GM18498 (cell line): ENCODE measurements around the gene ARMC2.

Source experiments
- ATAC-seq: cut with Tn5 transposase; IDR thresholded peaks from one replicate; pipeline ENCODE4 v1.9.1; 2021; ENCODE audit warnings: mild to moderate bottlenecking, moderate library complexity; ENCODE audit not compliant: unreplicated experiment

The ARMC2 gene

DNA sequence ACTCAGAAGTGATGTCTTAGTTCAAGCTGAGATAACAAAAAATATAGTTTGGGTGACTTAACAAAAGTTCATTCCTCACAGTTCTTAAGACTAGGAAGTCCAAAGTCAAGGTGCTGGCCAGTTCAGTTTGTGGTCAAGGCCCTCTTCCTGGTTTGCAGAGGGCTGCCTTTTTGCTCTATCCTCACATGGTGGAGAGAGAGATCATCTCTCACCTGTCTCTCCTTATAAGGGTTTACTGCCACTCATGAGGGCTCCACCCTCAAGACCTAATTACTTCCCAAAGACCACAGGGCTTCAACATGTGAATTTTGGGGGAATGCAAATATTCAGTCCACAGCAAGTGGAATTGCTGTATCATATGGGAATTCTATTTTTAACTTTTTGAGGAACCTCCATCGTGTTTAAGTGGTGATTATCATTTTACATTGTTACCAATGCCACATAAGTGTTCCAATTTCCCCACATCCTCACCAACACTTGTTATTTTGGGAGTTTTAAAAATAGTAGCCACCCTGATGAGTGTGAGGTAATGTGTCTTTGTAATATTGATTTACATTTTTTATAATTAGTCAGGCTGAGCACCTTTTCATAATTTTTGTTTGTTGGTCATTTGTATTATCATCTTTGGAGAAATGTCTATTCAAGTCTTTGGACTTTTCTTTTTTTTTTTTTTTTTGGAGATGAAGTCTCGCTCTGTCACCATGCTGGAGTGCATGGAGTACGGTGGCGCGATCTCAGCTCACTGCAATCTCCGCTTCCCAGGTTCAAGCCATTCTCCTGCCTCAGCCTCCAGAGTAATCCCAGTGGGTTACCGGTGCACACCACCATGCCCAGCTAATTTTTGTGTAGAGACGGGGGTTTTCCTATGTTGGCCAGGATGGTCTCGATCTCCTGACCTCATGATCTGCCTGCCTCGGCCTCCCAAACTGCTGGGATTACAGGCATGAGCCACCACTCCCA, 134.2 kb downstream of the ARMC2 start:
- ATAC-seq = no peak

DNA sequence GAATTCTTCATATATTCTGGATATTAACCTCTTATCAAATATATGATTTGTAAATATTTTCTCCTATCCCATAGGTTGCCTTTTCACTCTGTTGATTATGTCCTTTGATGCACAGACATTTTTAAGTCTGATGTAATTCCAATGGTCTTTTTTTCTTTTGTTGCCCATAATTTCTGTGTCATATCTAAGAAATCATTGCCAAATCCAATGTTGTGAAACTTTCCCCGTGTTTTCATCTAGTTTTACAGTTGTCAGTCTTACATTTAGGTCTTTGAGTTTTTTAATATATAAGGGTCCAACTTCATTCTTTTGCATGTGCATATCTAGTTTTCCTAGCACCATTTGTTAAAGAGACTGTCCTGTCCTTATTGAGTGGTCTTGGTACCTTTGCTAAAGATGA, 134.9 kb downstream of the ARMC2 start:
- no peak for ATAC-seq

DNA sequence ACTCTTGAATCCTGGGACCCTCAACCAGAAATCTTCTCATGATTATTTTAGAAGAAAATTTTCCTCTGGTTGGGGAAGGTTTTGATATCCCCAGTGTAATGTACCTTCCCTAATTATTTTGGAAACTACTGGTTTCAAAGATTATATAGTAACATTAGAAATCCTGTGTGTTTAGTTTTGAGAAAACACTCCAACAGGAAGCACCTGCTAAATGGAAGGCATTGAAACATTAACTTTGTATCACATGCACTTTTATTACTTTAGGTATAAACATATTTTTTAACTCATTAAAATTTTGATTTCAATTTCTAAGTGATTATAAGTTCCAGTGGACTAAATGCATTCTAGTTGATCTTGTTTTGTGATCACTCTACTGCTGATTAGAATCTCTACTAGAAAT, 137.1 kb downstream of the ARMC2 start:
- ATAC-seq = no peak

DNA sequence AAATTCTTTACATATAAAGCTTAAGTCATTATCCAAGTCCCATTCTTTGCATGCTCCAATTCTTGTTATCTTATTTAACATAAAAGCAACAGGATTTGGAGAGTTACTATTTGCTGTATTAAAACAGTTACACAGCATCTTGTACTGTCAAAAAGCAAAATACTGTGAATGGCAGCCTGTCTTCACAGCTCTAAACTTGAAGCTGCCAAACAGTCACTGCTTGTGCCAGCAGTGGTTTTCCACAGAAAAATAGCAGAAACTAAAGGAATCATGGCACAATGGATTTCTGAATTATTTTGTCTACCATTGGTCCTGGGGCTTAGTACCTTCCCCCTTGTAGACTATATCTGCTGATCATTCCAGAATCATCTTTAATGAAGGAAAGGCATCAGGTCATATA, 138.9 kb downstream of the ARMC2 start:
- no peak for ATAC-seq

DNA sequence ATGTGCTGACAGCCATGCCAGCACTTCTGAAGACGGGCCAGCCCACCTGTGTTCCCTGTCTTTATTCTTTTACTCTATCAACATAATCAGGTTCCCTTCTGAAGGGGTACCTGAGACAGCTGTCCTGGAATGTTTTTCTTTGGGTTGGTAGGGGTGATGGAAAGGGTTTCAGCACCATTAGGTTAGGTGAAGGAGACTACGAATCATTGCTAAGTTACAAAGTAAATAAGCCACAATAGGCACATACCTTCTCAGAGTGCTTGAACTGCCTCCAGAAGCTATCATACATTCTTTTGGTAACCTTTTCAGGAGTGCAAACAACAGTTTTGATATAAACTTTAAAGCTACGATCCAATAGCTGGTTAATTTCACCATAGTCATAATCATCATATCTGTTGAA, 140.1 kb downstream of the ARMC2 start:
- ATAC-seq = no peak

DNA sequence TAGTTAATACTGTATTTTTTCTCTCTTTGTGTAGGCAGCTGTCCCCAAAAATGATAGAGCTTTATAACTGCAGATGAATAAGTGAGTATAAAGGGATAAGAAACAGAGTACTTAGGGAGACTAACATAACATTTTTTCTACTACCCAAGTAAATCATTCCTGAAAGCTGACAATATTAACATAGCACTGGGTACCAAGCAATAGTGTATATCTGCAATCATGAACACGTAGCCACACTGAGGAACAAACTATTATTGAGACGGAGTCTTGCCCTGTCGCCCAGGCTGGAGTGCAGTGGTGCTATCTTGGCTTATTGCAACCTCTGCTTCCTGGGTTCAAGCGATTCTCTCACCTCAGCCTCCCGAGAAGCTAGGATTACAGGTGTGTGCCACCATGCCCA, 140.5 kb downstream of the ARMC2 start:
- no peak for ATAC-seq

DNA sequence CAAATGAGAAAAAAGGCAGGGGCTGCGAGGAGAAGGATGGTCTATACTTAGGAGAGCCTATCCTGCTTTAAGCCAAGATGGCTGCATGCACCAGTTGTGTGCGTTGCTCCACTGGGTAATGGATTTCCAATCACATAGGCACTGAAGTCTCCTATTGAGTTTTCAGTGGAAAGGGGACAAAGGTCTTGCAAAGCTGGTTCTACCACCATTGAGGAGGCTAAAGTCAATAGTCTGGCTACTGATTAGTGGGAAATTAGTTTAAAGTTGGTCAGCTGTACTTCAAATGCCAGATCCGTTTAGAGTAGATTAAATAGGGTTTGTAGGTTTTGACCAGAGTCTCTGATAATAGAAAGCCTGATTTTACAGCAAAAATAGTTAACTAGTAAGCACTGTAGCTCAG, 141.5 kb downstream of the ARMC2 start:
- ATAC-seq = no peak

DNA sequence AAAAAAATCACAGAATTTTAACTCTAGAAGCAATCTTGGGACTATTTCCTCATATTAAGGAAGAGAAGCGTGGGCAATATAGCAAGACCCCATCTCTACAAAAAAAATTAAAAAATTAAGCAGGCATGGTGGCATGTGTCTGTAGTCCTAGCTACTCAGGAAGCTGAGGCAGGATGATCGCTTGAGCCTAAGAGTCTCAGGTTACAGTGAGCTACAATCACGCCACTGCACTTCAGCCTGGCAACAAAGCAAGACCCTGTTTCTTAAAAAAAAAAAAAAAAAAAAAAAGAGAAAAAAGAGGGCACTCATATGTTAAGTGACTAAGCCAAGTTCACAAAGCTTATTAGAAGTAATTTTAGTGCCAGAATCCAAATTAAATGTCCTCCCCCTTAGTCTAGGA, 145.7 kb downstream of the ARMC2 start:
- no peak for ATAC-seq

DNA sequence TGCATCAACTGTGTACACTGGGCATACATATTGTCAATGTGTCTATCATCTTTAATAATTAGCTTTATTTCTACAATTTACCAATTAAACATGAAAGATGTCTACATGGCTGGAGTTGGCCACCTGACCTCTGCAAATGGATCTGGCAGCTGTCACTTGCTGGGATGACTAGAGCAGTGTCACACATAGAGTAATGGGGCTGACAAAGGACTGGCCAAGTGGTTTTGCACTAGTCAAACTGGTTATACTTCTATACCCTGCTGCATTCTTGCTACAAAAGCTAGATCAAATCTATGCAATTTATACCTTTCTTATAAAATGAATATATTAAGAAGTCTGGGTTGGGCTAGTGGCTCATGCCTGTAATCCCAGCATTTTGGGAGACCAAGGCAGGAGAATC, 147.1 kb downstream of the ARMC2 start:
- no peak for ATAC-seq

DNA sequence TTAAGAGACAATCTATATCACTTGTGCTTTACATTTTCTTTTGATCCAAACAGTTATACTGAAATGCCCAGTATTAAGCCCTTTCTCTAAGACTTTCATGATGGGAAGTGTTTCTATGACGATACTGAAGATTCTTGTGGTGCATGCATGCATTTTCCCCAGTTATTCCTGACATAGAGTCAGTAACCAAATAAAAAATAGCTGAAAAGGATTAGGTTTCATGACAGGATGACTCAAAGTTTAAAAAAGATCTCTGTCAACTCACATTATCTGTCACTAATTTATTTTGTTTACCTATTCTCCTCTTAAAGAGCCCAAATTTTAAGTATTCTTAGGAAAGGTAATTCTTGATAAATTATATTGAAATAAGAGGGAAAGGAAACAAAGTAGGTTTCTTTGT, 148.0 kb downstream of the ARMC2 start:
- no peak for ATAC-seq

DNA sequence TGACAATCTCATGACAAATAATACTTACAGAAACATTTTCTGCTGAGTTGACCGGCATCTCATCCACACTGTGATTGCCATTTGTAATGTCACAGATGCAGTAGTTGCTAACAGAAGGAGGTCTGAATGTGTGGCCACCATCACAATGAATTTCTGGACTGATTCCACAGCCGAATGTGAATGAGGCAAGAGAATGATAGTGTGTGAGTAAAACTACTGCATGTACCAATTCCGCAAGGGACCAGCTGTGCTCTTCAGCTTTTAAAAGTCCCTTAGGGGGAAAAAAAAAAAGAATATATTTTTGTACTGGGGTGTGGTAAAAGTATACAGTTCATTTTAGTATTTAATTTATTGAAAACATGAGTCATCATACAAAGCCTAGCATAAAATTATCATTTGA, 150.3 kb downstream of the ARMC2 start:
- no peak for ATAC-seq

DNA sequence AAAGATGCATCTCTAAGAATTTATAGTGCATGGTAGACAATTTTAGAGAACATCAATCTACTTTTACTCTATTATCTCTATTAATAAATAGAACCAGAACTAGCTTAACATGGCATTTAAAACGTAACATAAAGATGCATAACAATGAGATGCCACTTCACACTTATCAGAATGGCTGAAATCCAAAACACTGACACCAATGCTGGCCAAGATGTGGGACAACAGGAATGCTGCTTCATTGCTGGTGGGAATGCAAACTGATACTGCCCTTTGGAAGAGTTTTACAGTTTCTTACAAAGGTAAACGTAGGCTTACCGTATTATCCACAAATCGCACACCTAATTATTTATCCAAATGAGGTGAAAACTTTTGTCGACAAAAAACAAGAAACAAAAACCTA, 151.2 kb downstream of the ARMC2 start:
- no peak for ATAC-seq

DNA sequence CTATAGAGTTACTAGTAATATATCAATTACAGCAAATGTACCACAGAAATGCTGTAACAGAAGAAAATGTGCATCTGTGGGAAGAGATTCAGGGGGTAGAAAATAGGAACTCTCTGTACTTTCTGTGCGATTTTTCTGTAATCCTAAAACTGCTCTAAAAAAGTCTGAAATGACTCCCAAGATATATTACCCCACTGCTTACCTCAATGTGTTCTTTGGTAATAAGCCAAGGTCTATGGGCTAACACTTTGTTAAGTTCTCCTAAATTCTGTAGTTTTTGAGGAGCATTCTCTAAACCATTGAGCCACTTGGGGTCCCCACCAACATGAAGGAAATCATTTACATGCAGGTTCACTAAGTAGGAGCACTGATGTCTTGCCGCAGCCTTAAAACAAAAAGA, 152.1 kb downstream of the ARMC2 start:
- ATAC-seq = no peak

DNA sequence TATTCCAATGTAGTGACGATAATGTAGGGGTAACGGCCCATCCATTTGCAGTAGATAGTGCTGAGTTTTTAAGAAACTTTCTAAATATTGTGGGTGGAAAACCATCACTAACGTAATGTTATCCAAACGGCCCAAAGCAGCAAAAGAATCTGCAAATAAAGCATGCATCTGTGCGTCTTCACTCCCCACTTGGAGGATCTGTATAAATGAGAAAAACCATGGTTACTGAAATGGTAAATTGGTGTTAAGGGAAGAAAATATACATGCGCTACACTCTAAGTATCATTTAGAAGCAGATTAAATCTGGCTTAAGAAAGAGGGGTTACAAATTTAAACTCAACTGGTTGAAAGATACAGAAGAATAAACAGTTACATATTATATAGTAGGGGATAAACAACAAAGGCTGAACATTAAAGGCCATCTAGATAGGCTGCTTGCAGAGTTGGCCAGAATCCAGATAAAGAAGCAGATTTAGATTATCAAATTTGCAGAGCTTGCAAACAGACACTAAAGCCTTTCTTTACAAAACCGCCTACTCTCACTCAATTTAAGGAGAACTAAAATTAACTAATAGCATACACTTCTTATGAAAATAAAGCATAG, 153.2 kb downstream of the ARMC2 start:
- no peak for ATAC-seq

DNA sequence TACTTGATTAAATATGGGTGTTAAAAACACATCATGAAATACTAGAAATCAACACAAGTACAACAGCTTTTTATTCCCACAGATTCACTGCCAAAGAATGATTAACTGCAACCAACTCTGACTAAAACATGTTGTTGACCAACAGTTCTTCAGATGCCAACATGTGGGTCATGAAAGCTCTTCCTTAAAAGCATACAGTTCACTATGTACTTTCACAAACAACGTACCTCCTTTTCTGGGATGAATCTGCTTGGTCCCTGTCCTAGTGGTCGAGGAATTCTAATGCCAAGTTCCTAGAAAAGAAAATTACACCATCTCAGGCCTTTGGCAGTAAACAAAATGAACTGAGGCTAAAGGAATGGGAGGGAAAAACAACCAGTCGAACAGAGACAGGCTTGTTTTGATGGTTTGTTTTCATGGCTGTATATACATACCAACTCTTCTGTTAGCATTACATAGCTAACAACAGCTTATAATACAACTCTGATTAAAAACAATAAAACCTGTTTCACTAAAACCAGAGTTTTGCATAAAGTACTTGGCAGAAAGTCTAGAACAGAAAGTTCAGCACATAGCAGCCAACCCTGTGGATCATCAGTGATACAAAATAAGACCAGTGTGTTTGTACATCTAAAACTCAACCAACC, 154.0 kb downstream of the ARMC2 start:
- ATAC-seq = no peak

DNA sequence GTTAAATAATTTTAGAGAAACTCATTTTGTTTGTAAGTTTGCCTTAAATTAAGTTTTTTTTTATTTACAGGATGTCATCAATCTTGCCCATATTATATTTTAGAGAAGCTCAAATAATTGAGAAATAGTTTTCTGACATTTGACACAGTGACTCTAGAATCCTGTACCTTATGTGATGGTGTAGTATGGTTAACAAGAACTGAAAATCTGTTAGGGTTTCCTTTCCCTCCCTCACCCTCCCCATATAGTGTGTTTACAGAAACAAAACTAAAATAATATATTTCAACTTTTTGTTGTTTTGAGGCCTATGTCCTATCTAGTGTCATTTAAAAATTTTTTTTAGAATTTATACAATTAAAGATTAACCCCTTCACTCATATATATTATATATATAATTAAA, 154.7 kb downstream of the ARMC2 start:
- no peak for ATAC-seq

DNA sequence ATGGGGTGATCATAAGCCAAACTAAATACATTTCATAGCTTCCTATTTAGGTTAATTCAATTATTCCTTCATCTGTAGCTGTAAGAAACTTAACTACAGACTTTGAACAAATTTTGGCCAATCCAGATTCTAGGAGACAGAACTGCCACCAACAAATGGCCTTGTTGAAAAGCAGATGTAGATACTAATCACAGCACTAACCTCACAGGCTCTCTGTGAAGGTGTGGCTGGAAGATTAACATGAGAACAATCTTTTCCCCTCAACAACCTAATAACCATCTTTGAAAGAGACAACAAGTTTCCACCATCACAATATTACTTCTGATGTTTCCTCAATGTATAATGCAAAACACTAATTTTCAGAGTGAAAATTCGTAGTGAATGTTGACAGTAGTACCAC, 158.6 kb downstream of the ARMC2 start:
- ATAC-seq = no peak

DNA sequence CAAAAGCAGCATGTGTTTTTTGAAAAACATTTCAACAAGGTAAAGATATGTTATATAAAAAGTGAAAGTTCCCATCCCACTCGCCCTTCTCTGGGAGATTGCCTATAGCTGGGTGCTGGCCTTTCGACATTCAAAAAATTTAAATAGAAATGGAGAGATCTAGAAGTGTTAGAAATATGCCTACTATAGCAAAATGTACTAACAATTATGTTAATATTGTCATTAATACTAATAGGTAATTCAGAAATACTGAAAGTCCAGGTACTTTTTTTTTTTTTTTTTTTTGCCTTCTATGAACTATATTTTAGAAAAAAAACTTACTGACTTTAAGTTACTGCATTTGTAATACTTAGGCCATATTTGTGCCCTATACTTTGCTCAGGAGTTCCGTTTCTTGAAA, 159.3 kb downstream of the ARMC2 start:
- ATAC-seq = no peak

DNA sequence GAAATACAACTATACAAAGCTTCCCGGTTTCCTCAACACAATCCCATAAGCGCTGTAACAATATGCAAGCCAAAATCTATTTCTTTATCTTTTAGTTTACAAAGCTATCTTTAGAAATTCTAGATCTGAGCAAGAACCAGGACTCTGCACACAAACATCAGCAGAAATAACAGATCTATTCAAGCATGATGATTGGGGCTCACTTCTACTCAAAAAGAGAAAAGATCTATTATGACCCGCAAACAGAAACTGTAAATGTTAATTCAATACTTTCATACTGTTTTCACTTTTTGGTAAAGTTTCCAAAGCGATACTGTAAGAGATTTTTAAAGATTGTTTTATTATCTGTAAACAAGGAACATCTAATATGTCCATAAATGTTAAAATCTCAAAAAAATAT, 159.8 kb downstream of the ARMC2 start:
- peak; percentile 44 for ATAC-seq

DNA sequence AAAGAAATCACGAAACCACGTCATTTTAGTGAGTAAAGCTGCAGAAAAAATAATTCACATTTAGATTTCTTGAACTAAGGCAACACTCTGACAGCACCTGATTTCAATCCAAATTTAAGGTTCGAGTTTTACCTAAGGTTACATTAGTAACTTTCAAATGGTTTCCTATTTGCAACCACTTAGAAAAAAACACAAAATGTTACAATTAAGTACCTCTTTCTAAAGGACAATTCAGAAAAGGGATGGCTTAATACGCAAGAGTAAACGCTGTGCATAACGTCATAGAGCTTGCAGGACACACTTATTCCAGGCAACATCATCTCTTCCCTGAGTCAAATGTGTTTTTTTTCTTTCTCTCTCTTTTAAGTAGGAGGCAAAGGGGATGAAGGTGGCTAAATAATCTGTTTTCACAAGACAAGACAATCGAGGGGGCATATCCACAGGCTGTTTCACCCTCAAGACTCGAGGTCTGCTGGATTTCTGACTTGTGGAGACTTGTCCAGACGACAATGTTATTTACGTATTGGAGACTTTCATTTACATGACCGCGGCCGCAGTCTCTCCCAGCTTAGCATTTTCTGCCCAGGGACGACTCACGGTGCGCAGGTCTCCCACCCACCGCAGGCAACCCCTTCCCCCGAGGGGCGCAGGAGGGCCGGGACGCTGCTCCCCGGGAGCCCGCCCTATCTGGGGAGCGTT, 160.5 kb downstream of the ARMC2 start:
- ATAC-seq = peak; percentile 32

DNA sequence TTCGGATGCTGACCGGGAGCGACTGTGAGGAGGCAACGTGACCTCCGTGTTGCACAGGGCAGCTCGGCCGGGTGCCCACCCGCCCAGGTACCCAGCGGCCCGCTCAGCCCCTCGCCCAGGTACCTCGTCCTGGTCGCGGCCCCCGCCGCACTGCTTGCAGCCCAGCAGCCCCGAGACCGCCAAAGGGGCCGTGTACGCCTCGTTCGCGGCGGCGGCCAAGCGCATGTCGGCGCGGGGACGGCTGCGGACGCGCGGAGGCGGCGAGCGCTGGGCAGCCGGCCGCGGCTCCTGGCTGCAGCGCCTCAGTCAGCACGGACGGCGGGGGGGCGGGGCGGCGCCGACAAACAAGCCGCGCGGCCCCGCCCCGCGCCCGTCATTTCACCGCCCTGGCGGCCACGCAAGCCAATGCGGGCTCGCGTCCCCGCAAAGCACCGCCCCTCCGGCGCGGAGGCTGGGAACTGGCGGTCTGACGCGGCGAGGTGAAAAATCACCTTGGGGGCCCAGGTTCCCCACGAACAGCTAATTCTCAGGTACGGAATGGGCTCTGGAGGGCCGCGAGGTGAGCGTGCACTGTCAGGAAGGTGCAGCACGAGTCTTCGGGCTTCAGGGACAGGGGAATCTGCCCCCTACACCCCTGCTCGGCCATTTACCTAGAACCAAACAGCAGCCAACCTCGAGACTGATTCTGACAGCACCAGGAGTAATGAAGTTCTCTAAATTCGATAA, 161.2 kb downstream of the ARMC2 start:
- peak; percentile 95 for ATAC-seq
